SU-DHL-6 (cell line): Measurements from ENCODE around the gene KIF18A.

ENCODE experiments used
- CTCF ChIP-seq: fragments of 200-600 bp; sonication (generic); IDR thresholded peaks from one replicate; pipeline ENCODE4 v1.5.1; 2017; ENCODE audit warnings: antibody characterized with exemption, mild to moderate bottlenecking, low read length, moderate library complexity; ENCODE audit not compliant: insufficient read depth, poor library complexity, severe bottlenecking
- EZH2phosphoT487 ChIP-seq: fragments of 200-600 bp; sonication (generic), shearing (Covaris generic); conservative IDR thresholded peaks from 2 replicates; pipeline ENCODE4 v1.6.1; 2018; ENCODE audit warnings: mild to moderate bottlenecking, antibody characterized with exemption, low read length, moderate library complexity, mixed read lengths

- TF ChIP-seq CTCF (no peak), EZH2phosphoT487 (no peak)
Measured at GRCh38 chr11:27976262-27976661, 131.7 kb downstream of the KIF18A start.
